ENCODE measurements around the gene C9orf153.

C9orf153 gene

GRCh38 chr9:86176468-86176867 lies 83.0 kb downstream of the C9orf153 start:
- Histone ChIP-seq H3F3A (ENCODE audit: insufficient read depth, low read length) (no peaks in the 10 kb centered on the region), H3K36me3 (ENCODE audit: insufficient read depth, low read length) (no peaks in the 10 kb centered on the region), H3K4me1 (ENCODE audit: insufficient read depth, low read length, severe bottlenecking) (no peaks in the 10 kb centered on the region), H3K27ac (ENCODE audit: low read depth, low read length, poor library complexity, severe bottlenecking) (no peak overlapping the region), H3K27me3 (ENCODE audit: insufficient read depth, low read length) (no peaks in the 10 kb centered on the region), H4K20me1 (ENCODE audit: insufficient read depth, low read length) (no peaks in the 10 kb centered on the region), H3K4me3 (ENCODE audit: low read depth, low read length, poor library complexity, severe bottlenecking) (no peak overlapping the region), H2AFZ (ENCODE audit: low read length) (no peak overlapping the region), H3K9me2 (ENCODE audit: low read depth, low read length) (no peaks in the 10 kb centered on the region), H3K9me3 (ENCODE audit: low read length) (no peaks in the 10 kb centered on the region), H3K4me2 (ENCODE audit: low read length) (no peak overlapping the region), H3K79me2 (ENCODE audit: insufficient read depth, low read length) (no peaks in the 10 kb centered on the region), H3K9ac (ENCODE audit: low read length) (no peak overlapping the region)
- no peak for TF ChIP-seq EZH2 (IDR thresholded peaks at IDR 0.05; ENCODE audit: borderline replicate concordance, low read length)
- TF ChIP-seq CTCF (IDR thresholded peaks at IDR 0.05; ENCODE audit: low read length) = no peak

GRCh38 chr9:86175743-86176456 lies 83.6 kb downstream of the C9orf153 start:
- Histone ChIP-seq H3K79me2 (ENCODE audit: insufficient read depth, low read length) (no peaks in the 10 kb centered on the region), H3K9me3 (ENCODE audit: low read length) (no peaks in the 10 kb centered on the region), H4K20me1 (ENCODE audit: insufficient read depth, low read length) (no peaks in the 10 kb centered on the region), H2AFZ (ENCODE audit: low read length) (no peak overlapping the region), H3K9me2 (ENCODE audit: low read depth, low read length) (no peaks in the 10 kb centered on the region), H3K4me1 (ENCODE audit: insufficient read depth, low read length, severe bottlenecking) (no peaks in the 10 kb centered on the region), H3K27ac (ENCODE audit: low read depth, low read length, poor library complexity, severe bottlenecking) (no peak overlapping the region), H3F3A (ENCODE audit: insufficient read depth, low read length) (no peaks in the 10 kb centered on the region), H3K4me2 (ENCODE audit: low read length) (no peak overlapping the region), H3K4me3 (ENCODE audit: low read depth, low read length, poor library complexity, severe bottlenecking) (no peak overlapping the region), H3K9ac (ENCODE audit: low read length) (no peak overlapping the region), H3K27me3 (ENCODE audit: insufficient read depth, low read length) (no peaks in the 10 kb centered on the region), H3K36me3 (ENCODE audit: insufficient read depth, low read length) (no peaks in the 10 kb centered on the region)
- TF ChIP-seq CTCF (IDR thresholded peaks at IDR 0.05; ENCODE audit: low read length) (no peak), EZH2 (IDR thresholded peaks at IDR 0.05; ENCODE audit: borderline replicate concordance, low read length) (no peak)

GRCh38 chr9:86175223-86175622 lies 84.2 kb downstream of the C9orf153 start:
- no peak overlapping the region for H3K27ac ChIP-seq (ENCODE audit: low read depth, low read length, poor library complexity, severe bottlenecking)
- H3K9me2 ChIP-seq (ENCODE audit: low read depth, low read length) = no peaks in the 10 kb centered on the region
- TF ChIP-seq EZH2 (IDR thresholded peaks at IDR 0.05; ENCODE audit: borderline replicate concordance, low read length) = no peak
- no peak for TF ChIP-seq CTCF (IDR thresholded peaks at IDR 0.05; ENCODE audit: low read length)
- no peak overlapping the region for H3K4me3 ChIP-seq (ENCODE audit: low read depth, low read length, poor library complexity, severe bottlenecking)
- no peaks in the 10 kb centered on the region for H3K4me1 ChIP-seq (ENCODE audit: insufficient read depth, low read length, severe bottlenecking)
- H3F3A ChIP-seq (ENCODE audit: insufficient read depth, low read length) = no peaks in the 10 kb centered on the region
- H3K27me3 ChIP-seq (ENCODE audit: insufficient read depth, low read length) = no peaks in the 10 kb centered on the region
- H4K20me1 ChIP-seq (ENCODE audit: insufficient read depth, low read length) = no peaks in the 10 kb centered on the region
- no peak overlapping the region for H3K9ac ChIP-seq (ENCODE audit: low read length)
- H2AFZ ChIP-seq (ENCODE audit: low read length) = no peak overlapping the region
- no peak overlapping the region for H3K4me2 ChIP-seq (ENCODE audit: low read length)
- H3K79me2 ChIP-seq (ENCODE audit: insufficient read depth, low read length) = no peaks in the 10 kb centered on the region
- H3K36me3 ChIP-seq (ENCODE audit: insufficient read depth, low read length) = no peaks in the 10 kb centered on the region
- H3K9me3 ChIP-seq (ENCODE audit: low read length) = no peaks in the 10 kb centered on the region
